ENCODE results near the gene YAP1.
"Not testable (repeated sequence)": the region's sequence is repeated elsewhere in the genome, so short reads cannot be mapped to it uniquely, and the experiment has no call there.

YAP1 gene

GRCh38 chr11:102194990-102195389, 84.7 kb downstream of the YAP1 start:
- no peak for FAIRE-seq

GRCh38 chr11:102196351-102196750, 86.1 kb downstream of the YAP1 start:
- DNase-seq (ENCODE audit: extremely low spot score, insufficient read length, low read depth) = no peak
- FAIRE-seq = no peak

More at GRCh38 chr11:102194990-102195389, 84.7 kb downstream of the YAP1 start:
- no peak for DNase-seq (ENCODE audit: extremely low spot score, insufficient read length, low read depth)

GRCh38 chr11:102196816-102197215, 86.6 kb downstream of the YAP1 start:
- DNase-seq (ENCODE audit: extremely low spot score, insufficient read length, low read depth) = no peak
- FAIRE-seq = no peak

- no peak for DNase-seq (ENCODE audit: extremely low spot score, insufficient read length, low read depth)
- FAIRE-seq = no peak
These were observed 87.5 kb downstream of the YAP1 start for GRCh38 chr11:102197670-102198139.

GRCh38 chr11:102199673-102200072, 89.4 kb downstream of the YAP1 start:
- FAIRE-seq = no peak
- DNase-seq (ENCODE audit: extremely low spot score, insufficient read length, low read depth) = no peak

- not testable (repeated sequence) for FAIRE-seq; DNase-seq (ENCODE audit: extremely low spot score, insufficient read length, low read depth)
These were observed 90.1 kb downstream of the YAP1 start for GRCh38 chr11:102200325-102200724.

- no peak for DNase-seq (ENCODE audit: extremely low spot score, insufficient read length, low read depth)
- FAIRE-seq = no peak
These were observed 91.5 kb downstream of the YAP1 start for GRCh38 chr11:102201776-102202175.

GRCh38 chr11:102202972-102203371, 92.7 kb downstream of the YAP1 start:
- DNase-seq (ENCODE audit: extremely low spot score, insufficient read length, low read depth) (no peak), FAIRE-seq (no peak)

GRCh38 chr11:102204174-102204573, 93.9 kb downstream of the YAP1 start:
- FAIRE-seq (no peak), DNase-seq (ENCODE audit: extremely low spot score, insufficient read length, low read depth) (no peak)

GRCh38 chr11:102205805-102206204, 95.6 kb downstream of the YAP1 start:
- DNase-seq (ENCODE audit: extremely low spot score, insufficient read length, low read depth) = no peak
- no peak for FAIRE-seq

- DNase-seq (ENCODE audit: extremely low spot score, insufficient read length, low read depth) (no peak), FAIRE-seq (no peak)
These were observed 98.6 kb downstream of the YAP1 start for GRCh38 chr11:102208835-102209234.

- no peak for FAIRE-seq
- DNase-seq (ENCODE audit: extremely low spot score, insufficient read length, low read depth) = no peak
These were observed 104.4 kb downstream of the YAP1 start for GRCh38 chr11:102214623-102215022.

- FAIRE-seq = no peak
- no peak for DNase-seq (ENCODE audit: extremely low spot score, insufficient read length, low read depth)
These were observed 106.3 kb downstream of the YAP1 start for GRCh38 chr11:102216433-102217075.

- FAIRE-seq = no peak
- no peak for DNase-seq (ENCODE audit: extremely low spot score, insufficient read length, low read depth)
These were observed 110.7 kb downstream of the YAP1 start for GRCh38 chr11:102220728-102221467.

GRCh38 chr11:102223859-102224258, 113.6 kb downstream of the YAP1 start:
- DNase-seq (ENCODE audit: extremely low spot score, insufficient read length, low read depth) = no peak
- FAIRE-seq = no peak

GRCh38 chr11:102225689-102226568, 115.7 kb downstream of the YAP1 start:
- DNase-seq (ENCODE audit: extremely low spot score, insufficient read length, low read depth) (no peak), FAIRE-seq (no peak)

GRCh38 chr11:102226702-102227490, 116.6 kb downstream of the YAP1 start:
- no peak for FAIRE-seq

GRCh38 chr11:102229510-102230123, 119.4 kb downstream of the YAP1 start:
- no peak for DNase-seq (ENCODE audit: extremely low spot score, insufficient read length, low read depth)
- no peak for FAIRE-seq

More at GRCh38 chr11:102226702-102227490, 116.6 kb downstream of the YAP1 start:
- no peak for DNase-seq (ENCODE audit: extremely low spot score, insufficient read length, low read depth)

- no peak for FAIRE-seq
- DNase-seq (ENCODE audit: extremely low spot score, insufficient read length, low read depth) = no peak
These were observed 119.9 kb downstream of the YAP1 start for GRCh38 chr11:102230186-102230585.
